ENCODE results near the gene CORO2A.
A peak's percentile ranks its signal among the peaks of the same experiment; 100 is the strongest.

The CORO2A gene

GRCh38 chr9:98187926-98188325 is 4.5 kb downstream of the CORO2A start:
- DNase-seq (ENCODE audit: low read depth): no peak
- TF ChIP-seq CTCF (IDR thresholded peaks at IDR 0.05; ENCODE audit: low read length, missing control alignments): no peak
- H3K4me3 ChIP-seq (replicated peaks; ENCODE audit: low read depth, low read length): no peak overlapping the region

DNA sequence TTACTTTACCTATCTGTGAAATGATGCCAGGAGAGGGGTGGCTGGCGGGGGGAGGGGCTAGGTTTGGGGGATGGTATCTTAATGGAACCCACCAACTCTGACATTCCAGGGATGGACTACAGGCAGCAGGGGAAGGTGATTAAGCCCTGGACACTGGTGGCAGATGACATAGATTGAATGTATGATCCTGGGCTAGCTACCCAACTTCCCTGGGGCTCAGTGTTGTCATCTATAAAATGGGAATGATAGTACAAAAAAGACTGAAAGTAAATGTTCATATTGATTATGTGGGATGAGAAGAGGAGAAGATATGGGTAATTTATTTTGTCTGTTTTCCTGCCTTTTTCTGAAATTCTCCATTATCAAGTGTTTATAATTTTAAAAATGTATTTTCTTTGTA is 6.2 kb downstream of the CORO2A start:
- DNase-seq (ENCODE audit: low read depth): no peak
- H3K4me3 ChIP-seq (replicated peaks; ENCODE audit: low read depth, low read length): no peak overlapping the region
- TF ChIP-seq CTCF (IDR thresholded peaks at IDR 0.05; ENCODE audit: low read length, missing control alignments): no peak

DNA sequence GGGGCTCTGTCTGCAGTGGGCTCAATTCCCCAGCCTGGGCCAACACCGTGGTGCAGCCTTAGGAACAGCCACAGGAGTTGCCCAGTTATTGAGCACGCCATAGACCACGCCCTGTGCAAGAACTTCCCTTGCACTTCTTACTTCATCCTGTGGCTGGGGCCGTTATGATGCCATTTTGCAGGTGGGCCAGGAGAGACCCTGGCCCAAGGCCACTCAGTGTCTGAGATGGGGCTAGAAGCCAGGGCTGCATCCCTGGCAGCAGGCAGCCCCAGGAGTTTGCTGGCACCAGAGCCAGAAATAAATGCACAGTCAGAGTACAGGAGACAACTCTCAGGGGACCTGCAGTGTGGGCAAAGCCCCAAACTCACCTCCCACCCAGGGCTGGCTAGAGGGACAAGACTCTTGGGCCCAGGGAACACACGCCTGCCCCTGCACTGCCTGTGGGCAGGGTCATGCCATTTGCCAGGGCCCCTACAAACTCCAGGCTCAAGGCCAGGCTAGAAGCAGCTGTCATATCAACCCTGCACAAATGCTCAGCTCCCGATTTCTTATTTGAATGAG is 6.7 kb downstream of the CORO2A start:
- no peak overlapping the region for H3K4me3 ChIP-seq (replicated peaks; ENCODE audit: low read depth, low read length)
- DNase-seq (ENCODE audit: low read depth): peak; percentile 10
- no peak for TF ChIP-seq CTCF (IDR thresholded peaks at IDR 0.05; ENCODE audit: low read length, missing control alignments)

GRCh38 chr9:98185021-98185567 is 7.3 kb downstream of the CORO2A start:
- DNase-seq (ENCODE audit: low read depth): no peak
- H3K4me3 ChIP-seq (replicated peaks; ENCODE audit: low read depth, low read length): no peak overlapping the region
- TF ChIP-seq CTCF (IDR thresholded peaks at IDR 0.05; ENCODE audit: low read length, missing control alignments): no peak

DNA sequence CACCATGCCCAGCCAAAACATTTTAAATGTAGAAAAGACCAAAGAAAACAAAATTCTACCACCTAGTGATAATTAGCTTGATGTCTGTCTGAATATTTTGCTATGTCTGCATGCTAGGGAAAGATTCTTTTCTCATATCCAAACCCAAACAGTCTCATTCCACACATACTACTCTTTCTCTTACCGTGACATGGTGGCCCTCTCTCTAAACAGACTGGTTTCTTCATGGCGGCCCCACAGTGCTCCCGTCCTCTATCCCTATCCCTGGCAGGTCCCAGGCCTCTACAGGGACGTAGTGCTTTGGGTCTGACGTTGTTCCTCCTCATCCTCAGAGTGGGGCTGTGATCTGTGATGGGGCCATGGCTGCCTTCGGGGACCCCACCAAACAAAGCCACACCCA is 8.1 kb downstream of the CORO2A start:
- no peak for DNase-seq (ENCODE audit: low read depth)
- TF ChIP-seq CTCF (IDR thresholded peaks at IDR 0.05; ENCODE audit: low read length, missing control alignments): no peak

DNA sequence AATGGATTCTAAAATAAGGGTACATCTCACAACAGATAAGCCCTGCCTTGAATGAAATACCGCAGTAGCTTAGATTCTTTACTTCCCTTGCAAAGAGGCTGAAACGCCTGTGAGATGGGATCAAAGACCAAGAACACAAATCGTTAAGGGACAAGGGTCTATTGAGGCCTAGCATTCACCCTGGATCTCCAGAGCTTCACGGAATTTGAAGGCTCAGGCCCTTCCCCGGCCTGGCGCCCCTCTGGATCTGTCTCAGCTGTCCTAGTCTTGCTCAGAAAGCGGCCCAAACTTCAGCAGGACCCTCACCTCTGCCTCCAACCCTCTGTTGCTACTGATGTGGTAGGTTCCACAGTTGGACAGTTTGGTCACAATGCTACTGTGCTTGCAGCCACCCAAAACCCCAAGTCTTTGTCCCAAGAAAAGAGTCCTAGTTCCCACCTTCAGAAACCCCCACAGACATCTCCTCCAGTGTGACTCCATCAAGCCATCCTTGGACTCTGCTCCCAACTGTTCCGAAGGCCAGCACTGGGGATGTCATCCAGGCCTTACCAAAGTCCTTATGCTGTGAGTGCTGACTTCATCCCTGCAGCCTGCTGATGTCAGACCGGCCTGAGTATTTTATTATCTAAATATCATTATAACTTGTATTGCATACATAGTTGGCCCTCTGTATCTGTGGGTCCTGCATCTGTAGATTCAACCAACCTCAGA is 9.4 kb downstream of the CORO2A start:
- TF ChIP-seq CTCF (IDR thresholded peaks at IDR 0.05; ENCODE audit: low read length, missing control alignments): no peak
- H3K4me3 ChIP-seq (replicated peaks; ENCODE audit: low read depth, low read length): no peak overlapping the region
- no peak for DNase-seq (ENCODE audit: low read depth)

More for the DNA sequence above, 8.1 kb downstream of the CORO2A start:
- H3K4me3 ChIP-seq (replicated peaks; ENCODE audit: low read depth, low read length): no peak overlapping the region

Measured in fibroblast of pulmonary artery (primary cell).